Activated naive CD8-positive, alpha-beta T cell treated with anti-CD3 and anti-CD28 coated beads for 36 hours (primary cell): ENCODE data around the gene GDA. TPM values are rescaled to one million over a fixed set of nuclear protein-coding genes. Genes with fewer than 3 reads are reported as not detected.

Source experiments
- DNase-seq: peaks from one replicate; pipeline ENCODE4 v3.0.0; 2021
- H3K27ac Mint-ChIP-seq: one replicate; pipeline ENCODE4 v1.8.0; 2022; ENCODE audit warnings: mild to moderate bottlenecking, moderate library complexity, mixed read lengths
- H3K27me3 Mint-ChIP-seq: one replicate; pipeline ENCODE4 v1.8.0; 2022; ENCODE audit warnings: mild to moderate bottlenecking, mixed read lengths
- H3K36me3 Mint-ChIP-seq: one replicate; pipeline ENCODE4 v1.8.0; 2021; ENCODE audit warnings: mild to moderate bottlenecking, mixed read lengths
- H3K4me1 Mint-ChIP-seq: one replicate; pipeline ENCODE4 v1.8.0; 2021; ENCODE audit warnings: mixed read lengths
- H3K4me3 Mint-ChIP-seq: one replicate; pipeline ENCODE4 v1.8.0; 2022; ENCODE audit warnings: mild to moderate bottlenecking, moderate library complexity, mixed read lengths
- H3K9me3 Mint-ChIP-seq: one replicate; pipeline ENCODE4 v1.8.0; 2022; ENCODE audit warnings: mixed read lengths
- total RNA-seq, 2 experiments: library from RNA; stranded (reverse); gene quantifications; one replicate each; pipeline ENCODE4 v1.2.3, GENCODE V29; 2021

The GDA gene
- total RNA-seq, 2 experiments from 2014 or later = not detected

- Mint-ChIP-seq H3K27me3 (no peaks in the 10 kb centered on the region), H3K4me1 (no peaks in the 10 kb centered on the region), H3K9me3 (no peaks in the 10 kb centered on the region), H3K36me3 (no peaks in the 10 kb centered on the region), H3K4me3 (no peak overlapping the region), H3K27ac (no peak overlapping the region)
- DNase-seq = no peak
Observed at GRCh38 chr9:72165821-72166547, 16.7 kb downstream of the GDA start.

GRCh38 chr9:72168075-72168474 is 18.8 kb downstream of the GDA start:
- no peak overlapping the region for H3K27ac Mint-ChIP-seq
- no peak for DNase-seq
- H3K4me1 Mint-ChIP-seq = no peaks in the 10 kb centered on the region
- H3K27me3 Mint-ChIP-seq = no peaks in the 10 kb centered on the region
- no peaks in the 10 kb centered on the region for H3K36me3 Mint-ChIP-seq
- no peak overlapping the region for H3K4me3 Mint-ChIP-seq
- no peaks in the 10 kb centered on the region for H3K9me3 Mint-ChIP-seq

- no peaks in the 10 kb centered on the region for H3K9me3 Mint-ChIP-seq
- no peaks in the 10 kb centered on the region for H3K36me3 Mint-ChIP-seq
- no peak overlapping the region for H3K4me3 Mint-ChIP-seq
- no peaks in the 10 kb centered on the region for H3K4me1 Mint-ChIP-seq
- no peak overlapping the region for H3K27ac Mint-ChIP-seq
- no peaks in the 10 kb centered on the region for H3K27me3 Mint-ChIP-seq
- no peak for DNase-seq
Observed at GRCh38 chr9:72169178-72169577, 19.9 kb downstream of the GDA start.

- Mint-ChIP-seq H3K27ac (no peak overlapping the region), H3K36me3 (no peaks in the 10 kb centered on the region), H3K4me1 (no peaks in the 10 kb centered on the region), H3K4me3 (no peak overlapping the region), H3K27me3 (no peaks in the 10 kb centered on the region), H3K9me3 (peaks cover 2% of the 10 kb centered on the region)
- no peak for DNase-seq
Observed at GRCh38 chr9:72173080-72173479, 23.8 kb downstream of the GDA start.

GRCh38 chr9:72185561-72185960 is 36.3 kb downstream of the GDA start:
- no peak overlapping the region for H3K4me3 Mint-ChIP-seq
- no peaks in the 10 kb centered on the region for H3K36me3 Mint-ChIP-seq
- H3K27me3 Mint-ChIP-seq = peaks cover 7% of the 10 kb centered on the region
- H3K9me3 Mint-ChIP-seq = peaks cover 2% of the 10 kb centered on the region
- no peak for DNase-seq
- H3K4me1 Mint-ChIP-seq = no peaks in the 10 kb centered on the region
- no peak overlapping the region for H3K27ac Mint-ChIP-seq

- DNase-seq = no peak
- Mint-ChIP-seq H3K36me3 (no peaks in the 10 kb centered on the region), H3K9me3 (peaks cover 4% of the 10 kb centered on the region), H3K27ac (no peak overlapping the region), H3K4me1 (no peaks in the 10 kb centered on the region), H3K4me3 (no peak overlapping the region), H3K27me3 (peaks cover 7% of the 10 kb centered on the region)
Observed at GRCh38 chr9:72187121-72187695, 38.0 kb downstream of the GDA start.

GRCh38 chr9:72188232-72188631 is 39.0 kb downstream of the GDA start:
- peaks cover 3% of the 10 kb centered on the region for H3K9me3 Mint-ChIP-seq
- DNase-seq = no peak
- peaks cover 7% of the 10 kb centered on the region for H3K27me3 Mint-ChIP-seq
- H3K27ac Mint-ChIP-seq = no peak overlapping the region
- H3K4me3 Mint-ChIP-seq = no peak overlapping the region
- no peaks in the 10 kb centered on the region for H3K36me3 Mint-ChIP-seq
- no peaks in the 10 kb centered on the region for H3K4me1 Mint-ChIP-seq

GRCh38 chr9:72193478-72193881 is 44.2 kb downstream of the GDA start:
- H3K4me3 Mint-ChIP-seq = no peak overlapping the region
- no peak for DNase-seq
- H3K27ac Mint-ChIP-seq = no peak overlapping the region
- H3K9me3 Mint-ChIP-seq = peaks cover 3% of the 10 kb centered on the region
- H3K4me1 Mint-ChIP-seq = no peaks in the 10 kb centered on the region
- peaks cover 6% of the 10 kb centered on the region for H3K27me3 Mint-ChIP-seq
- H3K36me3 Mint-ChIP-seq = no peaks in the 10 kb centered on the region

- DNase-seq = no peak
Observed at GRCh38 chr9:72199238-72199637, 50.0 kb downstream of the GDA start.

GRCh38 chr9:72200452-72200851 is 51.2 kb downstream of the GDA start:
- Mint-ChIP-seq H3K36me3 (no peaks in the 10 kb centered on the region), H3K27ac (no peak overlapping the region), H3K27me3 (no peaks in the 10 kb centered on the region), H3K4me3 (no peak overlapping the region), H3K4me1 (no peaks in the 10 kb centered on the region), H3K9me3 (no peaks in the 10 kb centered on the region)
- no peak for DNase-seq

More at GRCh38 chr9:72199238-72199637, 50.0 kb downstream of the GDA start:
- H3K27me3 Mint-ChIP-seq = no peaks in the 10 kb centered on the region
- no peaks in the 10 kb centered on the region for H3K36me3 Mint-ChIP-seq
- no peak overlapping the region for H3K4me3 Mint-ChIP-seq
- no peak overlapping the region for H3K27ac Mint-ChIP-seq
- no peaks in the 10 kb centered on the region for H3K9me3 Mint-ChIP-seq
- H3K4me1 Mint-ChIP-seq = no peaks in the 10 kb centered on the region

- H3K4me3 Mint-ChIP-seq = no peak overlapping the region
- DNase-seq = no peak
- H3K36me3 Mint-ChIP-seq = no peaks in the 10 kb centered on the region
- no peaks in the 10 kb centered on the region for H3K4me1 Mint-ChIP-seq
- peak overlapping the region; percentile 18 for H3K27ac Mint-ChIP-seq
- no peaks in the 10 kb centered on the region for H3K27me3 Mint-ChIP-seq
- H3K9me3 Mint-ChIP-seq = no peaks in the 10 kb centered on the region
Observed at GRCh38 chr9:72202009-72202408, 52.8 kb downstream of the GDA start.

- no peak for DNase-seq
Observed at GRCh38 chr9:72203205-72203803, 54.1 kb downstream of the GDA start.

GRCh38 chr9:72204062-72204461 is 54.8 kb downstream of the GDA start:
- Mint-ChIP-seq H3K27ac (no peak overlapping the region), H3K27me3 (peaks cover under 1% of the 10 kb centered on the region), H3K9me3 (no peaks in the 10 kb centered on the region), H3K36me3 (no peaks in the 10 kb centered on the region), H3K4me1 (no peaks in the 10 kb centered on the region), H3K4me3 (no peak overlapping the region)
- DNase-seq = no peak

More at GRCh38 chr9:72203205-72203803, 54.1 kb downstream of the GDA start:
- Mint-ChIP-seq H3K27ac (no peak overlapping the region), H3K36me3 (no peaks in the 10 kb centered on the region), H3K27me3 (no peaks in the 10 kb centered on the region), H3K9me3 (no peaks in the 10 kb centered on the region), H3K4me3 (no peak overlapping the region), H3K4me1 (no peaks in the 10 kb centered on the region)

- Mint-ChIP-seq H3K27me3 (peaks cover 5% of the 10 kb centered on the region), H3K4me1 (no peaks in the 10 kb centered on the region), H3K27ac (no peak overlapping the region), H3K36me3 (no peaks in the 10 kb centered on the region), H3K9me3 (no peaks in the 10 kb centered on the region), H3K4me3 (no peak overlapping the region)
- no peak for DNase-seq
Observed at GRCh38 chr9:72205513-72205912, 56.3 kb downstream of the GDA start.

GRCh38 chr9:72207278-72207677 is 58.0 kb downstream of the GDA start:
- H3K9me3 Mint-ChIP-seq = no peaks in the 10 kb centered on the region
- no peak overlapping the region for H3K27ac Mint-ChIP-seq
- no peak overlapping the region for H3K4me3 Mint-ChIP-seq
- no peaks in the 10 kb centered on the region for H3K36me3 Mint-ChIP-seq
- H3K27me3 Mint-ChIP-seq = peaks cover 12% of the 10 kb centered on the region
- DNase-seq = no peak
- no peaks in the 10 kb centered on the region for H3K4me1 Mint-ChIP-seq

GRCh38 chr9:72210522-72210921 is 61.3 kb downstream of the GDA start:
- no peak overlapping the region for H3K4me3 Mint-ChIP-seq
- no peaks in the 10 kb centered on the region for H3K9me3 Mint-ChIP-seq
- no peak for DNase-seq
- peaks cover 20% of the 10 kb centered on the region for H3K27me3 Mint-ChIP-seq
- H3K36me3 Mint-ChIP-seq = no peaks in the 10 kb centered on the region
- no peak overlapping the region for H3K27ac Mint-ChIP-seq
- no peaks in the 10 kb centered on the region for H3K4me1 Mint-ChIP-seq
